ENCODE data around the gene ATG2A. TPM values are rescaled to one million over a fixed set of nuclear protein-coding genes. Genes with fewer than 3 reads are reported as not detected.

Gene ATG2A
- total and polyA plus RNA-seq, 10 of the 15 experiments (the other 5 are each of a cell fraction or from before 2014, with no cell fraction given): 0.08 to 19.0 (median 4.6) TPM

DNA sequence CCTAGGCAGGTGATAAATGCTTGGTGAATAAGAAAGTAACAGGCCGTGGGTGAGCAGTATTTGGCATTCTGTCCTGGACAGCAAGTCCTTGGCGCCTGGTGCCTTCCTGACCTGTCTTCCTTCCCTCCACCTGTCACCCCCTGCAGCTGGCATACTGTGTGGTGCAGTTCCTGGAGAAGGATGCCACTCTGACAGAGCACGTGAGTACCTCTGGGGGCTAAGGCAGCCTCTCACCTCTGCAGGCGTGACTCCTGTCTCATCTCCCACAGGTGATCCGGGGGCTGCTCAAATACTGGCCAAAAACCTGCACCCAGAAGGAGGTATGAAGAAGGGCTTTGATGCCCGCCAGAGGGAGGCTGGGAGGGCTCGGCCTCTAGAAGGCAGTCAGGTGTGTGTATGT, 14.3 kb upstream of the ATG2A start:
- RAD21 ChIA-PET (ENCODE audit: unreplicated experiment): interaction anchor here (0.6 kb wide), 1 partner anchor 27 kb away, joined by 3 read pairs; no protein-coding TSS in a partner anchor
- H3K9me3 ChIP-seq (replicated peaks; ENCODE audit: control insufficient read depth, insufficient read depth, low read length): no peaks in the 10 kb centered on the region
- no peak overlapping the region for H3K4me2 ChIP-seq (ENCODE audit: control insufficient read depth, insufficient read depth)
- no peaks in the 10 kb centered on the region for H3K4me1 ChIP-seq (ENCODE audit: control insufficient read depth, insufficient read depth, low read length)
- no peak for ATAC-seq
- intact Hi-C loops (cut with micrococcal nuclease; ENCODE audit: unreplicated experiment): no loop called here
- 66% methylated on average over 7 of the region's 7 CpGs for WGBS (ENCODE audit: insufficient coverage, insufficient replicate concordance, low lambda C conversion rate, missing lambda C conversion rate)
- no peaks in the 10 kb centered on the region for H3K79me2 ChIP-seq (ENCODE audit: control insufficient read depth, insufficient read depth, low read length)
- H4K20me1 ChIP-seq (ENCODE audit: control insufficient read depth, insufficient read depth): no peaks in the 10 kb centered on the region
- SMC1A ChIA-PET (ENCODE audit: uncharacterized antibody, unreplicated experiment): no interaction called here
- H3K27ac ChIP-seq (ENCODE audit: control insufficient read depth, insufficient read depth): no peak overlapping the region
- H3K36me3 ChIP-seq (ENCODE audit: control insufficient read depth in 2 of 2, insufficient read depth in 2 of 2, low read length in 1 of 2): no peaks in the 10 kb centered on the region; a peak in 1 of 4 replicates
- no peak for FAIRE-seq
- TF ChIP-seq BMI1 (IDR thresholded peaks at IDR 0.05; ENCODE audit: borderline replicate concordance): no peak
- TF ChIP-seq, protein P1, sequence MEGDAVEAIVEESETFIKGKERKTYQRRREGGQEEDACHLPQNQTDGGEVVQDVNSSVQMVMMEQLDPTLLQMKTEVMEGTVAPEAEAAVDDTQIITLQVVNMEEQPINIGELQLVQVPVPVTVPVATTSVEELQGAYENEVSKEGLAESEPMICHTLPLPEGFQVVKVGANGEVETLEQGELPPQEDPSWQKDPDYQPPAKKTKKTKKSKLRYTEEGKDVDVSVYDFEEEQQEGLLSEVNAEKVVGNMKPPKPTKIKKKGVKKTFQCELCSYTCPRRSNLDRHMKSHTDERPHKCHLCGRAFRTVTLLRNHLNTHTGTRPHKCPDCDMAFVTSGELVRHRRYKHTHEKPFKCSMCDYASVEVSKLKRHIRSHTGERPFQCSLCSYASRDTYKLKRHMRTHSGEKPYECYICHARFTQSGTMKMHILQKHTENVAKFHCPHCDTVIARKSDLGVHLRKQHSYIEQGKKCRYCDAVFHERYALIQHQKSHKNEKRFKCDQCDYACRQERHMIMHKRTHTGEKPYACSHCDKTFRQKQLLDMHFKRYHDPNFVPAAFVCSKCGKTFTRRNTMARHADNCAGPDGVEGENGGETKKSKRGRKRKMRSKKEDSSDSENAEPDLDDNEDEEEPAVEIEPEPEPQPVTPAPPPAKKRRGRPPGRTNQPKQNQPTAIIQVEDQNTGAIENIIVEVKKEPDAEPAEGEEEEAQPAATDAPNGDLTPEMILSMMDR (IDR thresholded peaks at IDR 0.05 in 2 of 3, conservative IDR thresholded peaks at IDR 0.05 in 1 of 3; ENCODE audit: control insufficient read depth in 2 of 3, extremely low read depth in 1 of 3, insufficient read depth in 1 of 3, low read depth in 3 of 3, low read length in 3 of 3): no peak
- no peak for TF ChIP-seq CBX3 (IDR thresholded peaks at IDR 0.05; ENCODE audit: borderline replicate concordance, low read depth)
- TF ChIP-seq POLR2AphosphoS5 (IDR thresholded peaks at IDR 0.05; ENCODE audit: low read length): no peak
- no peak for TF ChIP-seq RCOR1 (conservative IDR thresholded peaks at IDR 0.05; ENCODE audit: low read depth, low read length)
- TF ChIP-seq CHD2 (IDR thresholded peaks at IDR 0.05; ENCODE audit: borderline replicate concordance, low read depth, low read length): no peak
- TF ChIP-seq NBN (IDR thresholded peaks at IDR 0.05): no peak
- TF ChIP-seq ZNF274 (IDR thresholded peaks at IDR 0.05; ENCODE audit: insufficient read depth, insufficient read length): no peak
- TF ChIP-seq, protein P2, sequence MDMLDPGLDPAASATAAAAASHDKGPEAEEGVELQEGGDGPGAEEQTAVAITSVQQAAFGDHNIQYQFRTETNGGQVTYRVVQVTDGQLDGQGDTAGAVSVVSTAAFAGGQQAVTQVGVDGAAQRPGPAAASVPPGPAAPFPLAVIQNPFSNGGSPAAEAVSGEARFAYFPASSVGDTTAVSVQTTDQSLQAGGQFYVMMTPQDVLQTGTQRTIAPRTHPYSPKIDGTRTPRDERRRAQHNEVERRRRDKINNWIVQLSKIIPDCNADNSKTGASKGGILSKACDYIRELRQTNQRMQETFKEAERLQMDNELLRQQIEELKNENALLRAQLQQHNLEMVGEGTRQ (IDR thresholded peaks at IDR 0.05; ENCODE audit: borderline replicate concordance, low read depth, low read length): no peak
- no peak for TF ChIP-seq BRCA1 (IDR thresholded peaks at IDR 0.05; ENCODE audit: low read depth, low read length)
- POLR2A ChIA-PET: no interaction called here
- BruUV-seq (replicated peaks): no TSS peak
- no peak overlapping the region for H3K4me3 ChIP-seq
- H3K9ac ChIP-seq (ENCODE audit: control insufficient read depth, insufficient read depth, low read length): no peak overlapping the region
- DNase-seq (ENCODE audit: low read depth, low spot score): no peak
- H3K27me3 ChIP-seq (replicated peaks in 1 of 2; ENCODE audit: control insufficient read depth in 2 of 2, insufficient read depth in 2 of 2, low read length in 1 of 2): no peaks in the 10 kb centered on the region
- in situ Hi-C loops (cut with MboI): no loop called here
- CTCF ChIA-PET: no interaction called here
- no peak overlapping the region for H2AFZ ChIP-seq (ENCODE audit: control insufficient read depth, low read depth, low read length)
